Measurements from ENCODE around the gene RPRD1B.

Gene RPRD1B

GRCh38 chr20:38108986-38109541, 75.5 kb downstream of the RPRD1B start:
- no peak for TF ChIP-seq PAX5 (IDR thresholded peaks at IDR 0.05; ENCODE audit: insufficient read depth, low read length, severe bottlenecking)
- no peak for TF ChIP-seq SPI1 (IDR thresholded peaks at IDR 0.05; ENCODE audit: low read depth, low read length)
- TF ChIP-seq POLR2AphosphoS5 (IDR thresholded peaks at IDR 0.05; ENCODE audit: low read depth, low read length) = no peak
- TF ChIP-seq TAF1 (IDR thresholded peaks at IDR 0.05; ENCODE audit: low read depth, low read length) = no peak
- no peak for TF ChIP-seq POLR2A (IDR thresholded peaks at IDR 0.05; ENCODE audit: low read depth, low read length)
- no peak for TF ChIP-seq POU2F2 (IDR thresholded peaks at IDR 0.05; ENCODE audit: low read depth, low read length)
- DNase-seq (ENCODE audit: insufficient read length, low spot score) (no peak), FAIRE-seq (no peak)

DNA sequence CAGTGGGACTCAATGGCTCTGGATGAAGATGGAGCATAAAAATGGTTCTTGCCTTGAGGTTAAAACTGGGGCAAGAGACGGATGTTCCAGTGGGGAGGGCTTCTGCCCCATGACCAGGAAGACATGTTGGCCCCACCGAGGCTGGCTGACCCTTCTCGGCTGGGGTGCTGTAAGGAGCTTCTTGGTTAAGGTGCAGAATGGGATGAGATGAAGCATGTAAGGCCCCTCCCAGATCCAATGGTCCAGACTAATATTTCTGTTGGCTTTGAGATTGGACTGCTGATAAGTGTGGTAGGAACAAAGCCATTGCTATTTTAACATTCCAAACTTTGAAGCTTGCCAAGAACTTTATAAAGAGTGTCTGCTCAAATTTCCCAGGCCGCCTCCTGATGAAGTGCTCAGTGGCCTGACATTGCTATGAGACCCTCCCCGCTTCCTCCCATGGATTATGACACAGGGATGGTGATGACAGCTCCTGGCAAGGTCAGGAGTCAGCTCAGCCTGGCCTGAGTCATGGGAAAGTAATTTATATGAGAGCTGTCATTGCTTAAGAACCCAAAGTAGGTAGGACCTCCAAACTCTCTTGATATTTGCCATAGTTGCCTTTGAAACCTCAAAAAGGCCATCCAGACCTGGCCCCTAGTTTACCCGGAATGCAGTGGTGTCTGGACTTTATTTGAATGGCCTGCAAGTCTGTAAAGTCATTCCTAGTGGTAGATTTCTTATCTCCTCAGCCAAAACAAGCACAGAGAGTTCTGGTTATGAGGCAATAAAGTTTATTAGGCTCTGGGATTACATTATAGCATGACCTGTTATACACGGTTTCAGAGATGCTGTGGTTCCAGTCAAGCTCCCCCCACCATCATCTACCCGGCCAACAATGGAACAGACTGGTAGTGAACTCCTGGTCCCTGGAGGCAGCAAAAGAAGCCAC, 76.3 kb downstream of the RPRD1B start:
- no peak for TF ChIP-seq TAF1 (IDR thresholded peaks at IDR 0.05; ENCODE audit: low read depth, low read length)
- TF ChIP-seq SPI1 (IDR thresholded peaks at IDR 0.05; ENCODE audit: low read depth, low read length) = no peak
- TF ChIP-seq POU2F2 (IDR thresholded peaks at IDR 0.05; ENCODE audit: low read depth, low read length) = no peak
- no peak for TF ChIP-seq POLR2AphosphoS5 (IDR thresholded peaks at IDR 0.05; ENCODE audit: low read depth, low read length)
- no peak for TF ChIP-seq POLR2A (IDR thresholded peaks at IDR 0.05; ENCODE audit: low read depth, low read length)
- no peak for TF ChIP-seq PAX5 (IDR thresholded peaks at IDR 0.05; ENCODE audit: insufficient read depth, low read length, severe bottlenecking)
- DNase-seq (ENCODE audit: insufficient read length, low spot score) (no peak), FAIRE-seq (no peak)

- TF ChIP-seq TAF1 (IDR thresholded peaks at IDR 0.05; ENCODE audit: low read depth, low read length) (no peak), SPI1 (IDR thresholded peaks at IDR 0.05; ENCODE audit: low read depth, low read length) (no peak), PAX5 (IDR thresholded peaks at IDR 0.05; ENCODE audit: insufficient read depth, low read length, severe bottlenecking) (no peak), POU2F2 (IDR thresholded peaks at IDR 0.05; ENCODE audit: low read depth, low read length) (no peak), POLR2AphosphoS5 (IDR thresholded peaks at IDR 0.05; ENCODE audit: low read depth, low read length) (no peak), POLR2A (IDR thresholded peaks at IDR 0.05; ENCODE audit: low read depth, low read length) (no peak)
- DNase-seq (ENCODE audit: insufficient read length, low spot score) (no peak), FAIRE-seq (no peak)
These were observed 77.1 kb downstream of the RPRD1B start for GRCh38 chr20:38110525-38111178.

DNA sequence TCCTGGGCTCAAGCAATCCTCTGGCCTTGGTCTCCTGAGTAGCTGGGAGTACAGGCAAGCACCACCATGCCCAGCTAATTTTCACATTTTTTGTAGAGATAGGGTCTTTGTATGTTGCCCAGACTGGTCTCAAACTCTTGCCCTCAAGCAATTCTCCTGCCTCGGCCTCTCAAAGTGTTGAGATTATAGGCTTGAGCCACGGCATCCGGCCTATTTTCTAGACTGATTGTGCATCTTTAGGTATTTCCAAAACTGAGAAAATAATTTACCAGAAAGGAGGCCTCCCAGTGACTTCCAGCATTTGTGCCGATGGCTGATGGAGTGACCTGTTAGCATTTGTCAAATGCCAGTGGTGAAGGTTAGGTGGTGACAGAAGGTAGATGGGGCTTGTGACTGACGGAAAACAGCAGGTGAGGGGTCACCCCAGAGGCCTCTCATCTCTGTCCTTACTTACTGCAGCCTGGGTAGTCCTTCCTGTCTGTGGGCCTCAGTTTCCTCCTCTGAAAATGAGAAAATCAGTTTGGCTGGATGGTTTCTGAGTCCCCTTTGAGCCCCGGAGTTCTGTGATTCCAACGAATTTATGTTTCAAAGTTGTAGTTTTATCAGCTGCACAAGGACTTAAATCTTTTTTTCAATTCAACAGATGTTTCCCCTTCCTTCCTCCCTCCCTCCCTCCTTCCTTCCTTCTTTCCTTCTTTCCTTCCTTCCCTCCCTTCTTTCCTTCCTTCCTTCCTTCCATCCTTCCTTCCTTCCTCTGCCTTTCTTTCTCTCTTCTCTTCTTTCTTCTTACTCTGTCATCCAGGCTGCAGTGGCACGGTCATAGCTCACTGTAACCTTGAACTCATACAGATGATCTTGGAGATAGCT, 78.1 kb downstream of the RPRD1B start:
- no peak for TF ChIP-seq POU2F2 (IDR thresholded peaks at IDR 0.05; ENCODE audit: low read depth, low read length)
- no peak for TF ChIP-seq SPI1 (IDR thresholded peaks at IDR 0.05; ENCODE audit: low read depth, low read length)
- TF ChIP-seq TAF1 (IDR thresholded peaks at IDR 0.05; ENCODE audit: low read depth, low read length) = no peak
- TF ChIP-seq POLR2AphosphoS5 (IDR thresholded peaks at IDR 0.05; ENCODE audit: low read depth, low read length) = no peak
- TF ChIP-seq POLR2A (IDR thresholded peaks at IDR 0.05; ENCODE audit: low read depth, low read length) = no peak
- no peak for TF ChIP-seq PAX5 (IDR thresholded peaks at IDR 0.05; ENCODE audit: insufficient read depth, low read length, severe bottlenecking)
- no peak for FAIRE-seq
- no peak for DNase-seq (ENCODE audit: insufficient read length, low spot score)

GRCh38 chr20:38112261-38112929, 78.8 kb downstream of the RPRD1B start:
- TF ChIP-seq POU2F2 (IDR thresholded peaks at IDR 0.05; ENCODE audit: low read depth, low read length) (no peak), POLR2A (IDR thresholded peaks at IDR 0.05; ENCODE audit: low read depth, low read length) (no peak), PAX5 (IDR thresholded peaks at IDR 0.05; ENCODE audit: insufficient read depth, low read length, severe bottlenecking) (no peak), TAF1 (IDR thresholded peaks at IDR 0.05; ENCODE audit: low read depth, low read length) (no peak), SPI1 (IDR thresholded peaks at IDR 0.05; ENCODE audit: low read depth, low read length) (no peak), POLR2AphosphoS5 (IDR thresholded peaks at IDR 0.05; ENCODE audit: low read depth, low read length) (no peak)
- FAIRE-seq (no peak), DNase-seq (ENCODE audit: insufficient read length, low spot score) (no peak)

- FAIRE-seq (no peak), DNase-seq (ENCODE audit: insufficient read length, low spot score) (no peak)
- no peak for TF ChIP-seq POLR2A (IDR thresholded peaks at IDR 0.05; ENCODE audit: low read depth, low read length)
- TF ChIP-seq PAX5 (IDR thresholded peaks at IDR 0.05; ENCODE audit: insufficient read depth, low read length, severe bottlenecking) = no peak
- no peak for TF ChIP-seq POU2F2 (IDR thresholded peaks at IDR 0.05; ENCODE audit: low read depth, low read length)
- TF ChIP-seq TAF1 (IDR thresholded peaks at IDR 0.05; ENCODE audit: low read depth, low read length) = no peak
- no peak for TF ChIP-seq SPI1 (IDR thresholded peaks at IDR 0.05; ENCODE audit: low read depth, low read length)
- TF ChIP-seq POLR2AphosphoS5 (IDR thresholded peaks at IDR 0.05; ENCODE audit: low read depth, low read length) = no peak
These were observed 79.4 kb downstream of the RPRD1B start for GRCh38 chr20:38112930-38113294.

DNA sequence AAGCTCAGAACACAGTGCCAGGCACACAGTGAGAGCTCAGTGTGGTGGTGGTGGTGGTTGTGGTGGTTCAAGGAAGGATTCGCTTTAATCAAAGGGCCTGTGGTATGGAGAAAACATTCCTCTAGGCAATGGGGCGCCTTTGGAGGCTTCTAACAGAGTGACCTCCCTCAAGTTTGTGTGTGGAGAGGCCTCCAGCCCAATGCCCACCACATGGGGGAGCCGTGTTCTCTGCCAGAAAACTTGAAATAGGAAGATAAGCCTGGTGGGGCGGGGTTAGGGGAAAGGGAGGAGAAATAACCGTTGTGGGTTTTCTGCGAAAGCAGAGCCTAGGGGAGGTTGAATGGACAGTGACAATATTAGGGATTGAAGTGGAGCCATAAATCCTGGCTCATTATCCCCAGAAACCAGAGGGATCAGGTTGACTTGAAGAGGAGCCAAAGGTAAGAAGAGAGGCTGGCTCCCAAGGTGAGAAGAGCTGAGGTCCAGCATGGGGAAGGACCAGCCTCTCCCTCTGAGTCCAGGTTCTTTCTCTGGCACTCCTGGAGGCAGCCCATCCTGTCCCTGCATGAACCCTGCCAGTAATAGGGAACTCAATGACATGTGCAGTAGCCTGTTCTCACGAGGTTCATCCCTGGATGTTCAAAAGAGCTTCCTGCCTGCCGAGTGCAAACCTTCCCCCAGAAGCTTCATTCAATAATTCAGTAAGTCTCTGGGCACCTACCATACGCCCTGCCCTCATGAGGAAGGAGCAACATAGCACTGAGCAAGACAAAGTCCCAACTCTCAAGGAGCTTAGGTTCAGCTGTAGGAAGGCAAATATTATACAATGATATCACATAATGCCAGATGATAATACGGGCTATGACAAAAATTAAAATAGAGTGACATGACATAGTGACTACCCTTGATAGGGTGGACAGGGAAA, 80.1 kb downstream of the RPRD1B start:
- DNase-seq (ENCODE audit: insufficient read length, low spot score) (no peak), FAIRE-seq (no peak)
- TF ChIP-seq TAF1 (IDR thresholded peaks at IDR 0.05; ENCODE audit: low read depth, low read length) (no peak), POU2F2 (IDR thresholded peaks at IDR 0.05; ENCODE audit: low read depth, low read length) (no peak), PAX5 (IDR thresholded peaks at IDR 0.05; ENCODE audit: insufficient read depth, low read length, severe bottlenecking) (no peak), SPI1 (IDR thresholded peaks at IDR 0.05; ENCODE audit: low read depth, low read length) (no peak), POLR2A (IDR thresholded peaks at IDR 0.05; ENCODE audit: low read depth, low read length) (no peak), POLR2AphosphoS5 (IDR thresholded peaks at IDR 0.05; ENCODE audit: low read depth, low read length) (no peak)
